Fibroblast of mammary gland (primary cell): ENCODE data around the gene LUZP1.
"Not testable (repeated sequence)": the region's sequence is repeated elsewhere in the genome, so short reads cannot be mapped to it uniquely, and the experiment has no call there.

Source experiments
- DNase-seq: peaks from one replicate; pipeline ENCODE4 v3.0.0-alpha.2; 2010; ENCODE audit warnings: low read depth
- H3K4me3 ChIP-seq: 2 replicates; pipeline ENCODE4 v1.5.1; 2011; ENCODE audit warnings: low read depth, mild to moderate bottlenecking, low read length, moderate library complexity; ENCODE audit not compliant: control insufficient read depth
- CTCF ChIP-seq: conservative IDR thresholded peaks from 2 replicates; pipeline ENCODE4 v1.5.1; 2011; ENCODE audit warnings: low read depth, low read length, inconsistent platforms; ENCODE audit not compliant: control insufficient read depth, insufficient read depth

LUZP1 gene

GRCh38 chr1:23198373-23198772 lies 29.7 kb upstream of the LUZP1 start:
- no peak overlapping the region for H3K4me3 ChIP-seq
- TF ChIP-seq CTCF = no peak
- peak; percentile 91 for DNase-seq

- no peak overlapping the region for H3K4me3 ChIP-seq
- DNase-seq = peak; percentile 93
- TF ChIP-seq CTCF = no peak
These were observed 28.1 kb upstream of the LUZP1 start for GRCh38 chr1:23196627-23197328.

- TF ChIP-seq CTCF = no peak
- DNase-seq = peak; percentile 91
- H3K4me3 ChIP-seq = no peak overlapping the region
These were observed 25.7 kb upstream of the LUZP1 start for GRCh38 chr1:23194119-23194984.

- TF ChIP-seq CTCF = no peak
- H3K4me3 ChIP-seq = no peak overlapping the region
- DNase-seq = no peak
These were observed 24.9 kb upstream of the LUZP1 start for GRCh38 chr1:23193391-23194118.

GRCh38 chr1:23191199-23191598 lies 22.5 kb upstream of the LUZP1 start:
- no peak for DNase-seq
- no peak overlapping the region for H3K4me3 ChIP-seq
- no peak for TF ChIP-seq CTCF

GRCh38 chr1:23188936-23189452 lies 20.3 kb upstream of the LUZP1 start:
- DNase-seq = peak; percentile 63
- H3K4me3 ChIP-seq = not testable (repeated sequence)
